Ovary (tissue), 3 donors: Measurements from ENCODE around the gene MAP3K10.

Experiments
- CTCF ChIP-seq, 3 donors: fragments of 450-650 bp in 2 of 3; fragments of 200-600 bp in 1 of 3; IDR thresholded peaks; one replicate each; pipeline versions ENCODE4 v1.5.1 to v1.8.0; 2016 to 2022; ENCODE audit warnings: antibody characterized with exemption in 3 of 3, mild to moderate bottlenecking in 1 of 3
- POLR2A ChIP-seq: fragments of 450-650 bp; IDR thresholded peaks from one replicate; pipeline ENCODE4 v1.6.1; 2017; ENCODE audit warnings: antibody characterized with exemption, mild to moderate bottlenecking, moderate library complexity
- donor health status: DM: no; HTN: no; CAD: no.

GRCh38 chr19:40217934-40218890 is 27.0 kb downstream of the MAP3K10 start, which contains the start of gene TTC9B:
- TF ChIP-seq CTCF (IDR thresholded peaks at IDR 0.05) (no peak), POLR2A (no peak)
